GM21529 (cell line): Measurements from ENCODE around the gene NMNAT3.

Source experiments
- ATAC-seq: cut with Tn5 transposase; IDR thresholded peaks from one replicate; pipeline ENCODE4 v1.9.1; 2021; ENCODE audit not compliant: unreplicated experiment

NMNAT3 gene

DNA sequence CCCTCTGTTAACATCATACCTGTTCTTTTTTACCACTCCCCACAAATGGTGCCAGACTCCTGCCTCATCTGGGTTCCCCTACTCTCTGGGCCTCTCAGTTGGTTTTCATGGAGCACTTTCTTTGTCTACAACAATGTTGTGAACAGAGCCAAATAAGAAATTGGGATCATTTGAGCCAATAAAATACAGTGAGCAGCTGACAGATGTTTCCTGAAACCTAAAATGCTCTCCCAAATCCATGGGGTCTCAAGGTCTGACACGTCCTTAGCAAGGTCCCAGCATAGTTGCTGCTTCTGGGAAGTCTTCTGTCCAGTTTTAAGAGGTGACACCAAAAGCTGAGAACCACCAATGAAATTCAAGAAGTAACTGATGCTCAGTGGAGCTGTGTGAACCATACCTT lies 1.7 kb downstream of the NMNAT3 start:
- no peak for ATAC-seq

DNA sequence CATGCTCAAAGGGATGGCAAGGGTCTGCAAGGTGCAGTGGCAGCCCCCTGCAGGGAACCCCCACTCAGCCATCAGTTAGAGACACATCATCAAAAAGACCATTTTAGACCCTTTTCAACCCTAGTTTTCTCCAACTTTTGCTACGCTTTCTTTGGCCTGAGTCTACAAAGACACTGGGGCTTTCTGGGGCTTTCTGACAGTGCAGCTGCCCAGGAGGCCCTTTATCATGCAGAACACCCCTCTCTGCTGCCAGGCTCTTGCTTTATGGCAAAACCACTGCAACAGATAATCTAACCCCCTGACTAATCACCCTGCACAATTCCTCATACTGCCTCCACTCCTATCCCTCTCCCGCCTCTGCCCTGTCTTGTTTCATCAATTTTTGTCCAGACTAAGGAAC lies 2.4 kb downstream of the NMNAT3 start:
- ATAC-seq = no peak

DNA sequence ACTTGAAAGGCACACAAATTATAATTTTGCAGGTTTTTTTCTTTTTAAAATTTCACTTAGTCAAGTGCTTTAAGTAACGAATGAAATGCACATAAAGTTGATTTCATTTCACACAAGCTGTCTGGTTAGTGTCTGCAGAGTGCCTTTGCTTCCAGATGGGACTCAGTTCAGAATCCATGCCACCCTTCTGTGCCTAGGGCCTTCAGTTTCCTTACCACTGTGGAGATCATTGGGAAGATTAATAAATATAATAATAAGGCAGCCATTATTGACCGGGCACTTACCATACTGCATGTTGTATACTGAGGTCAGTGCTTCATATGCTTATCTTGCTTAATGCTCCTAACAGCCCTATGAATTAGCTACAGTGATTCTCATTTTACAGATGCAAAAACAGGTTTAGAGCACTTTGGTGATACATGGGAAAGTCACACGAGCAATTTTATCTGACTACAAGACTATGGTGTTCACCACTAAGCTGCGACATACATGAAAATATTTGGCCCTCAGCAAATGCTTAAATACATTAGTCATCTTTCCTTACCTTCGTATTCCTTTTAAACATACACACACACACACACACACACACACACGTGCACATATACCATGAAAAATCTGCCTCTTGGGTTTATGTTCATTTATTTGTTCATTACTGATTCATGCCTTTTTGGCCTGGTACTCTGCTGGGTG lies 3.1 kb downstream of the NMNAT3 start:
- no peak for ATAC-seq

DNA sequence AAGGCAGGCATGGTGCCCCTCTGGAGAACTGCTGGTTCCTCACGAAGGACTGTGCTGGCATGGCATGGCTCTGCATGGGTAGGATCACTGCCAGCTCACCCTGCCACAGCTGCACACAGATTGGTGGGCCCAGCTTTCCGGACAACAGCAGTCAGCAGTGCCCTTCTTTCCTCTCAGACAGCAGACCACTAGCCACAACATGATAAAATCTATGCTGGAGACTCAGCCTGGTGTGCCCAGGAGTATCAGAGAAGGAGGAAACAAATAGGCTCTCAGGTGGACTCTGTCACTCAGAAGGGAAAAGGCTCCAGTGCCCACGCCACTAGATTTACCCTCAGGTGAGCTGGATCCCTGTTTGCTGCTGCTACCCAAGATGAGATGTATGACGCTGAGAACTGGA lies 4.9 kb downstream of the NMNAT3 start:
- no peak for ATAC-seq

DNA sequence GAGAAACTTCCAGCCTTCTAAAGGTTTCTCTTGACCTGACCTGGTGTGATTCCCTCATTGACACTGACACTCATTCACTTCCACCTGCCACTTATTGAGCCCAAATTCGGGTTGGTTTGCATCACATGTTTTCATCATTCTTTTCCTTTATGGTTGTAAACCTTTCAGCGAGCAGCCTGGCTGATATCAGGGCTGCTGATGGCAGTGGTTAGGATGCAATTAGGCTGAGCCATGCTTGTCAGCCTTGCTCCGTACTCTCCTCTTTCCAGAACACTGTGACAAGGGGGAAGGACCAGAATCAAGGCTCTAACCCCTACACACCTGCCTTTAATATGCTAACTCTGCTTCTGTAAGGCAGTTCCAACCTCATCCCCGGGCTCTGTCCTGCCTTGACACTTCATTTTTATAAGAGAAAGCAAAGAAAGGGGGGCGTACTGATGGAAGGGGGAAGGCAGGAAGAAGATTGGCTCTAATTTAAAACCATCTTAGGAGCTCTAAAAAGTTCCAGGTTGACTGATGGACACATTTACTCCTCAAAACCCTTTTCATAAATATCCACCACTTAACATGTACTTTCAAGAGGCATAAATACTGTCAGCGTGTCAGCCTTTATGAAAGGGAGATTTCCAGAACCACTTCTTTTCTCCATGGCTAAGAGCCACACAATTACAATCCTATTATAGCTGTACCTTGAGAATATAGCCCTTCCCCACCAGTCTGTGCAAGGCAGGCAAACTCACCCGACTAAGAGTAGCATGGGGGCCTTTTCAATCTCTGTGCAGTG lies 5.7 kb downstream of the NMNAT3 start:
- no peak for ATAC-seq

DNA sequence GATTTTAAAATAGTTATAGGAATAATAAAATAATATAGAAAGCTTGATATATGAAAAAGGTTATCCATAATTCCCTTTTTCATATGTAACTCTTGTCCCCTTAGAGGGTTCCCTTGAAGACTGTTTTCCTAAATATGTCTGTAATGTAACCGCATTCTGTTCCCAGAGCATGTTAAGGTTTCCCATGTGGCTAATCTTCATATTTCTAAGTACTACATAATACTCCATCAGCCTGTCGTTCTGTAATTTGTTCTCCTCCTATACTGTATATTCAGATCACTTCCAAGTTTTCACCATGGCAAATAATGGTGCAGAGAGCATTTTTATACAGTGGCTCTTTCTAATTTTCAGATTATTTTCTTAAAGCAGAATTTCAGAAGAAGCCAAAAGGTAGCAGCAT lies 6.7 kb downstream of the NMNAT3 start:
- no peak for ATAC-seq

DNA sequence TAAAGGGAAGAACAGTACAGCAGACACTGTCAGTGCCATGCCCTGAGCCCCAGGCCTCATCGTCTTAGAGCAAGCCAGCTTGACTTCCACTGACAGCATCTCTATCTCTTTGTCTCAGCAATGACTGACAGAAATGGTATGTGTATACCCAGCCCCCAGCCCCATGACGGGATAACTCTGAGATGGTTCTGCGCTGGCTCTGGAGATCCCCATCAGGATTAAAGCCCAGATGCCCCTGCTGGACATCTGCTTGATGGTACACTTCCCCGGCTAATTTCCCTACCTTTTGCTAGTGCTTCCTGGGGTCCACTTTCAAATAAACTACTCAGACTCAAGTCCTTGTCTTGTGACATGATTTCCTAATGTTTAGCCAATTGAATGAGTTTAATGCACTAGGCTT lies 7.6 kb downstream of the NMNAT3 start:
- ATAC-seq = no peak

DNA sequence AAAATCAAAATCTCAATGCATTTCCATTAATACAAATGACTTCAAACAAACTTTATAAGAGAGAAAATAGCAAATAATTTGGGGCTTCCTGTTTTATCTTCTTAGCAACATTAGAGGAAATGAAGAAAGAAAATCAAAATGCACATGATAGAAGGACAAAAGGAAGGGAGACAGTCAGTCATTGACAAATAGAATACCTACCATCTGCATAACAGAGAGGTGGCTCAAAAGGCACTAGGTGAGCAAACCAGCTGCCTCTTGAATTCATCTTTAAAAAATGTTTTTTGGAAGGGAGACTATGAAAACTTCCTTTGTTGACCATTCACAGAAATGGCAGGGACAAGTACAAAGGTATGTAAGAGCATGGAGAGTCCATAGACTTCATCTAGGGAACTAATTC lies 9.4 kb downstream of the NMNAT3 start:
- ATAC-seq = no peak

DNA sequence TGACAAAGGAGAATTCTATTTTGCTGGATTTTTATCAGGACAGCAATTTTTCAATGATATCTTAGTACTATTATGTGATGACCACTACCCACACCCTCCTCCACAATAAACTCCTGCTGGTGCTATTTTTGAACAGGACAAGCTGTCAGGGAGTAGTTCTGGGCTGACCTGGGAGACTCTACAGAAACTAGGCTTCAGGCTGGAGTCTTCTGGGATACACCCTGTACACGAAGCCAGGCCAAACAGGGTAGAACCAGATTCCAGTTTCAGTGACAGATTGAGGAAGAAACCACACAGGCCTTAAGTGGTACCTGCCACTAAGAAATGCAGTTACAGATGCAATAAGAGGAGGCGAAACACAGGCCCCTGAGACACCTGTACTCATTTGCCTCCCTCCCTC lies 12.8 kb downstream of the NMNAT3 start:
- ATAC-seq = no peak

DNA sequence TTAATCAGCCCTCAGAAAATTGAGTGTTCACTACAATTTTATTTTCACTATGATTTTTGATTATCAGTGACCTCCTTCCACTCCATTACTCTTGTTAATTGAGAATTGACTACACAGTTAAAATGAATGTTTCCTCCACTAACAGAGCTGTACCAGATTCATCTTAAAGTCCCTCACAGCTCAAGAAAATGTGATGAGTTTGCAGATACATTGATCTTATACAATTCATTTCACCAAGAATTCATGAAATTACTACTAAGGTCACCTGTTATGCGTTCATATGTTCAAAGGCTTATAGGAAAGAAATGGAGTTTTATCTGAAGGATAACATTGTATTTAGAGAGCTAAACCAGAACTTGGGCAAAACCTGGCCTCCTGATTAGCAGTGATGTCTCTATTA lies 17.5 kb downstream of the NMNAT3 start:
- no peak for ATAC-seq

DNA sequence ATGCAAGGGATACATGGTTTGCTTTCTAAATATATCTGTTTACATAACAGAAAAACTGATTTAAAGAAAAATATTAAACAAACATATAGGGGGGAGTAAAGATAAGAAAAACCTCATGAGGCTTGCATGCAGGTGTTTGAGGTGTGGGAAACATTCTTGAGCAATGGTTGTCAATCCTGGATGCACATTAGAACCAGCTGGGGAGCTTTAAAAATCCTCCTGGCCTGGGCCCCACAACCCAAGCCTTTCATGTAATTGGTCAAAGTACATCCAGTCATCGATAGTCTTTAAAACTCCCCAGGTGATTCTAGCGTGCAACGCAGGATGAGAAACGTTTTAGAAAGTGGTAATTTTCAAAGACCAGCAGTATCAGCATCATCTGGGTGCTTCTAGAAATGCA lies 18.3 kb downstream of the NMNAT3 start:
- ATAC-seq = no peak

DNA sequence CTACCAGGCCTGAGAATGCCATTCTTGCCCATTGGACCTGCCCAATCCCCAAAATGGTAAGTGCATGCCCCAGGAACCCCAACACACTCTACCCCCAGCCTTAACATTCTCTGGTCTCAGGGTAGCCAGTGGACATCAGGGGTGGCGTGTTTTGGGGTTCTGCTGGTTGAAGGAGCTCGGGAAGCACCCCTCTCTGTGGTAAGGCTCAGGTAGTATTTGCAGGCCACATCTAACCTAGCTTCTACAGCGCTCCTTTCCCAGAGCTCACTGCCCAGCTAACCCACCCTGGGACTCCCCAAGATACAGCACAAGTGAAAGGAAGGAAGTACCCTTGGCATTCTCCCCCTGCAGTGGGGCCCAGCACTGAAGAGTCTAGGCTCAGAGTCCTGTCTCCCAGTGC lies 19.8 kb downstream of the NMNAT3 start:
- no peak for ATAC-seq

DNA sequence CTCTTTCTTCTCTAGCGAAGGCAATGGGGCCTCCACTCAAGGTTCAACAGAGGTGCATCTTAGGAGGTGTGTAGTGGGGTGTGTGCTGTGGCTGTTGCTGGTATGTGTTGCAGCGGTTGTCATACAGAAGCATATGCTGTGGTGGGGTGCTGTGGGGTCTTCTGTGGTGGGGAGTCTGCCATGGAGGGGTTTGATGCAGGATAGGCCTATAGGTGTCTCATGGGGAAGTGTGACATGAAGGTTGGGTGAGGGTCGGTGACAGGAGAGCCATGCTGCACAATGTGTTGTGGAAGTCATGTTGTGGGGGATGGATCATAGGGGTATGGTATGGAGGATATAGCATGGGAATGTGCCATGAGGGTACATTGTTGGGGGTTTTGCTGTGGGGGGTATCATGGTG lies 20.3 kb downstream of the NMNAT3 start:
- ATAC-seq = no peak

DNA sequence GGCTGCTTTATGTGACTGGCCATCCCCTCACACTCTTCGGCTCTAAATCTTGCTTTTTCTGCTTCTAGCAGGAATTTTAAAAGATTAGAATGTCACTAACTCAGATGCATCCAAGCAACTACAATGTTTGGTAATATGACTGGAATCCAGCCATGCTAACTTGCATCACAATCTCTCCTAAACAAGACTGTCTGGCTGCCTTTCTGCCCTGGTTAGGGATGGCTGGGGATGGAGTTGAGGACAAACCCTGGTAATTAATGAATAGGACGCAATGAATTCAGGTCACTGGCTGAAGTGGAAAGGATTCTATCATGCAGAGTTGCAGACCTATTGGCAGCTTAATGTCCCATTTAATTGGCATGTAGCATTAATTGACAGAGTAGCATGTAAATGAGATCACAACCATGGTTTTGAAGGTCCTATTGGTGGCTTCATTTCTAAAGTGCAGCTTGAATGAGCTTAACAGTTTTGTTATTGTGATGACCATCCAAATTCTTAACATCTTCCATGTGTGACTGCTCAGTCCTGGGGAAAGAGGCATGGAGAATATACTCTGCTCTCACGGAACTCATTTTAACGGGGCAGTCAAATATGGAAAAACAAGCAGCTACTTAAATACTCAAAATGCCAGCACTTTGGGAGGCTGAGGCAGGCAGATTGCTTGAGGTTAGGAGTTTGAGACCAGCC lies 21.7 kb downstream of the NMNAT3 start:
- no peak for ATAC-seq

DNA sequence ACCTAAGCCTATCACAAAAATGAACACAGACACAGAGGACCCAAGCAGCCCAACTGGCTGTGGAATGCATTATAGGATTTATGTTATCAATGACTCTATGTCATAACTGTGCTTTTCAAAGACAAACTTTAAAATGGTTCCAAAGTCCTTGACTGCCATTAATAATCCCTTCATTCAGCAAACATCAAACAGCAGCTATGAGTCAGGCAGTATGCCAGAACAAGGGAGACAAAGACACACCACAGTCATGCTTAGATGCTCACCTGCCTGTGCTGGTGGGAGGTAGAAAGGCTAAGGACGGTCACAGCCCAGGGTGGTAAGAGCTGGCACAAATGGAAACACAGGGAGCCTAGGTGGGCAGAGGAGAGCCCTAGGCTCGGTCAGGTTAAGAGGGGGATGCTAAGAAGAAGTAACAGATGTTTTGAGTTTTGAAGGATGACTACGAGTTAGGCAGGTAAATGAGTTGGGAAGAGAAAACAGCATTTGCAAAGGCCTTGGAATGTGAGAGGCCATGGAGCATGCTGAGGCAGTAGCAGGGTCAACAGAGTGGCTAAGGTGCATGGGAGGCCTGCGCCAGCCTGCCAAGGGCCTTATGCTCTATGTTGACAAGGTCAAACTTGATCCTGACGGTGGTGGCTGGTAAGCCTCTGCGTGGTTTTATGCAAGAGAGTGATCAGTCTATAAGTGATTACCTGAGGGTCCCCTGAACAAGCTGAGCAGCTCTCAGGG lies 23.0 kb downstream of the NMNAT3 start:
- no peak for ATAC-seq

DNA sequence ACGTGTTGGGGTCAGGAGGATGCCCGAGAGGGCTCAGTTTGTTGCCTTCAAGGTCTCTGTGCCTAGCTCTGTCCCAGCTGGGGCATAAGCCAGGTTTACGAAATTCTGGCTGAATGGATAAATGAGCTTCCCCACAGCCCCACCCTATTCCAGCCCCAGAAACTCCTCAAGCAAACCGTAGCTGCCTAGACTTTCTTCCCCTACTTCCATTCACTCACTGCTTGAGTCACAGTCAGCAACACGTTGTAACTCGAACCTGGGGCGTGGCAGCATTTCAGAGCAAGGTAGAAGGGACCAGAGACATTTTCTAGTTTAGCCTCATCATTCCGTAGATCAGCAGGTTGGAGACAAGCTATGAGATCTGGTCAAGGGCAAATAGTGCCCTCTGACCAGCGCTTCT lies 24.2 kb downstream of the NMNAT3 start:
- no peak for ATAC-seq

DNA sequence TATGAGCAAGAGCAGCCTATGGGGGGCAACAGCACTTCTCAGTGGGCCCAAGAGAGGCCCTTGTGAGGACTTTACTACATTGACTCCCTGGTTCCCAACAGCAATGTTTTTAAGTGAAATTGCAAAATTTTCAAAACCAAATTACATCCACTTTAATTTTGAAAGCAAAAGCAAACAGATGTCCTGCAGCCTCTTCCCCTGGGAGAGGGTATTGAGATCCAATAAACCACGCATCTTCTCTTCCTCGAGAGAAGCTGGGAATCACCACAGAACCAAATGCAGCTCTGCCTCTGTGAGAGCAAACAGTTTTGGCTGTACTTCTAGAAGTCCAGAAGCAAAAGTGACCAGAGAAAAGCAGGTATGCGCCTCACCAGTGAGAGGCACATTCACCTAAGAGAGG lies 25.2 kb downstream of the NMNAT3 start:
- no peak for ATAC-seq

DNA sequence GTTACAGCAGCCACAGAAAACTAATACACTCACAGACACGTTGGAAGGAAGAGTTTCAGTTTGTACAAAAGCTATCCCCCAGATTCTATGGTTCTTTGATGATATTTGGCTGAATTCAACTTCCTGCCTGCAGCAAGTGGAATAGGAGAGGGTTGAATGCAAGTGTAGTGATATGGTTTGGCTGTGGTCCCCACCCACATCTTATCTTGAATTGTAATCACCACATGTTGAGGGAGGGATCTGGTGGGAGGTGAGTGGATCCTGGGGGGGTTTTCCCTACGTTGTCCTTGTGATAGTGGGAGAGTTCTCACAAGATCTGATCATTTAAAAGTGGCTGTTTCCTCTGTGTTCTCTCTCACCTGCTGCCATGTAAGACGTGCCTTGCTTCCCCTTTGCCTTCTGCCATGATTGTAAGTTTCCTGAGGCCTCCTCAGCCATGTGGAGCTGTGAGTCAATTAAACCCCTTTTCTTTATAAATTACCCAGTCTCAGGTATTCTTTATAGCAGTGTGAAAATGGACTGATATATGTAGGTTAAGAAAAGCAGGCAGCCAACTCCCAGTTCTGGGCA lies 29.8 kb downstream of the NMNAT3 start:
- no peak for ATAC-seq

DNA sequence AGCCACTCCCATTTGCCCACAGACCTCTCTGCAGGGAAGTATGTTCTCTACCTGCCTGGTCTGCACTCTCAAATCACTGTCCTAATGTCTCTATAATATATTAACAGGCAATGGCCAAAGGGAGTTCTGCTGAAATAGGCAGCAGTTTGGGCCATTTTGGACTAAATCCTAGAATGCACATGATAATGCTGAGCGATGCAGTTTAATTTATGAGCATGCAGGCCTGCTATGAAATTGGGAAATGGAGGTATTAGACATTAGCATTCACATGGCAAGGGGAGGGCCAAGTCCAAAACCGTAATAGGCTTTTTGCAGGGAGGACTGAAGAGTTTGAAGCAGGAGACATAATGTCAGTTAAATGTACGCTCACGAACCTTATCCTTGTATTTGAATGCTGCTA lies 31.3 kb downstream of the NMNAT3 start:
- ATAC-seq = no peak

DNA sequence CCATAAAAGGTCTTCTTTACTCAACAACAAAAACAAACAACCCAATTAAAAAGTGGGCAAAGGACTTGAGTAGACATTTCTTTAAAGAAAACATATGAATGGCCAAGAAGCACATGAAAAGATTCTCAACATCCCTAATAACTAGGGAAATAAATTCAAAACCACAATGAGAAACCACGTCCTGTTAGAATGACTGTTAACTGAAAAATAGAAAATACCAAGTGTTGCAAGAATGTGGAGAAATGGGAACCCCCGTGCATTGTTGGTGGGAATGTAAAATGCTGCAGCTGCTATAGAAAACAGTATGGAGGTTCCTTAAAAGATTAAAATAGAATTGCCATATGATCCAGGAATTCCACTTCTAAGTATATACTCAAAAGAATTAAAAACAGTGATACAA lies 34.8 kb downstream of the NMNAT3 start:
- ATAC-seq = no peak

DNA sequence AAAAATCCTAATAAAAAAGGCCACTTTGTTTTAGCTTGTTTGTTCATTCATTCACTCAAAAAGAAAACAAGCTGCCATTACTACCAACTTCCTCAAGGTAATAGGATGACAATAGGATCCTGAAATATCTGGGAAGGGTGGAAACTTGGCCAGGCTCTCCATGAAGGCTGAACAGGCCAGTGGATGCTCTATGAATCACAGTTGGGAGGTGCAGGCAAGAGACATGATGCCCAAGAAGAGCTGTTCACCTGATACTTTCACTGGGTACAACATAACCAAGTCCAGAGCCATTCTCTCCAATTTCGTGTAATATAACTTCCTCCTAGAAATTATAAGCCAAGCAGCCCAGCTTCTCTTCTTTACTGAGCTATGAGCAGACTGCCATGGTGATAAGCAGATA lies 37.3 kb downstream of the NMNAT3 start:
- ATAC-seq = no peak
